ENCODE results near the gene THOC5.
"Not testable (repeated sequence)": the region's sequence is repeated elsewhere in the genome, so short reads cannot be mapped to it uniquely, and the experiment has no call there.

Gene THOC5

GRCh38 chr22:29553351-29554224, at the start of gene THOC5:
Gene THOC5 (minus strand): TSS chr22:29553757. CDS start chr22:29549147, 4,610 bp downstream.
- DNase-seq (ENCODE audit: low spot score) = peak; percentile 99

GRCh38 chr22:29598684-29599020, 45.1 kb upstream of the THOC5 start:
- no peak for DNase-seq (ENCODE audit: low spot score)

- DNase-seq (ENCODE audit: low spot score) = not testable (repeated sequence)
Observed at GRCh38 chr22:29597871-29598683, 44.5 kb upstream of the THOC5 start.

GRCh38 chr22:29596408-29596807, 42.9 kb upstream of the THOC5 start:
- DNase-seq (ENCODE audit: low spot score) = no peak

GRCh38 chr22:29594447-29594846, 40.9 kb upstream of the THOC5 start:
- not testable (repeated sequence) for DNase-seq (ENCODE audit: low spot score)

- DNase-seq (ENCODE audit: low spot score) = no peak
Observed at GRCh38 chr22:29593923-29594322, 40.4 kb upstream of the THOC5 start.

- no peak for DNase-seq (ENCODE audit: low spot score)
Observed at GRCh38 chr22:29587938-29588699, 34.6 kb upstream of the THOC5 start.

GRCh38 chr22:29586193-29586705, 32.7 kb upstream of the THOC5 start:
- DNase-seq (ENCODE audit: low spot score) = not testable (repeated sequence)

- no peak for DNase-seq (ENCODE audit: low spot score)
Observed at GRCh38 chr22:29584975-29585374, 31.4 kb upstream of the THOC5 start.

- no peak for DNase-seq (ENCODE audit: low spot score)
Observed at GRCh38 chr22:29581799-29582198, 28.2 kb upstream of the THOC5 start.

- no peak for DNase-seq (ENCODE audit: low spot score)
Observed at GRCh38 chr22:29580200-29580810, 26.7 kb upstream of the THOC5 start.

GRCh38 chr22:29578462-29579200, 25.1 kb upstream of the THOC5 start:
- no peak for DNase-seq (ENCODE audit: low spot score)

- no peak for DNase-seq (ENCODE audit: low spot score)
Observed at GRCh38 chr22:29574762-29575450, 21.3 kb upstream of the THOC5 start.

GRCh38 chr22:29570912-29571549, 17.5 kb upstream of the THOC5 start:
- no peak for DNase-seq (ENCODE audit: low spot score)

GRCh38 chr22:29570456-29570855, 16.9 kb upstream of the THOC5 start:
- DNase-seq (ENCODE audit: low spot score) = peak; percentile 40

- no peak for DNase-seq (ENCODE audit: low spot score)
Observed at GRCh38 chr22:29569011-29569678, 15.6 kb upstream of the THOC5 start.

- no peak for DNase-seq (ENCODE audit: low spot score)
Observed at GRCh38 chr22:29567338-29567737, 13.8 kb upstream of the THOC5 start.

GRCh38 chr22:29566513-29566912, 13.0 kb upstream of the THOC5 start:
- not testable (repeated sequence) for DNase-seq (ENCODE audit: low spot score)
